Natural killer cell treated with Interleukin-12 subunit alpha and Interleukin-12 subunit beta and Interleukin-15 and Interleukin-18, amount 100 ng/mL, for 72 hours (primary cell): ENCODE results near the gene PPID. TPM values are rescaled to one million over a fixed set of nuclear protein-coding genes. Genes with fewer than 3 reads are reported as not detected.
A peak's percentile ranks its signal among the peaks of the same experiment; 100 is the strongest.
"Not testable (repeated sequence)": the region's sequence is repeated elsewhere in the genome, so short reads cannot be mapped to it uniquely, and the experiment has no call there.

Experiments used
- ATAC-seq, 2 donors: fragments of 150-1000 bp; cut with Tn5 transposase in 1 of 2; sonication (Bioruptor Pico), chemical (Tn5 transposase) in 1 of 2; 2 replicates each; pipeline ENCODE4 v1.10.0; 2021
- DNase-seq: peaks from one replicate; pipeline ENCODE4 v3.0.0; 2022; ENCODE audit warnings: low spot score
- H3K27ac Mint-ChIP-seq, 2 donors: 1 replicate in 1 of 2; 2 replicates in 1 of 2; pipeline ENCODE4 v1.8.0; 2022; ENCODE audit warnings: mixed read lengths in 2 of 2, mild to moderate bottlenecking in 1 of 2, moderate library complexity in 1 of 2
- H3K27me3 Mint-ChIP-seq, 2 donors: 1 replicate in 1 of 2; 2 replicates in 1 of 2; pipeline ENCODE4 v1.8.0; 2022; ENCODE audit warnings: mixed read lengths in 2 of 2
- H3K36me3 Mint-ChIP-seq: one replicate; pipeline ENCODE4 v1.8.0; 2022; ENCODE audit warnings: mixed read lengths
- H3K4me1 Mint-ChIP-seq, 2 donors: 1 replicate in 1 of 2; 2 replicates in 1 of 2; pipeline ENCODE4 v1.8.0; 2022; ENCODE audit warnings: low read depth in 2 of 2, mixed read lengths in 2 of 2, mild to moderate bottlenecking in 1 of 2
- H3K4me3 Mint-ChIP-seq: one replicate; pipeline ENCODE4 v1.8.0; 2022; ENCODE audit warnings: mixed read lengths
- H3K9me3 Mint-ChIP-seq: 2 replicates; pipeline ENCODE4 v1.8.0; 2022; ENCODE audit warnings: mixed read lengths
- total RNA-seq, 2 donors: library from RNA; stranded (reverse); gene quantifications; one replicate each; pipeline ENCODE4 v1.2.3, GENCODE V29; 2022

Gene PPID
- total RNA-seq, 2 donors from 2014 or later, result 32.8 to 55.6 TPM

- no peak overlapping the region for H3K27ac Mint-ChIP-seq
- H3K4me3 Mint-ChIP-seq, result no peak overlapping the region
These were observed 33.4 kb upstream of the PPID start for GRCh38 chr4:158756588-158756987.

GRCh38 chr4:158755819-158756218 is 32.6 kb upstream of the PPID start:
- H3K36me3 Mint-ChIP-seq, H3K4me1 Mint-ChIP-seq, ATAC-seq, H3K27ac Mint-ChIP-seq, H3K9me3 Mint-ChIP-seq, DNase-seq, H3K4me3 Mint-ChIP-seq: not testable (repeated sequence)
- peaks cover 16 to 24% of the 10 kb centered on the region in 2 donors for H3K27me3 Mint-ChIP-seq

More at GRCh38 chr4:158756588-158756987, 33.4 kb upstream of the PPID start:
- no peaks in the 10 kb centered on the region for H3K4me1 Mint-ChIP-seq
- no peak for ATAC-seq
- no peaks in the 10 kb centered on the region for H3K9me3 Mint-ChIP-seq
- H3K36me3 Mint-ChIP-seq, result no peaks in the 10 kb centered on the region
- no peak for DNase-seq
- peaks cover 16 to 18% of the 10 kb centered on the region in 2 donors for H3K27me3 Mint-ChIP-seq

GRCh38 chr4:158754385-158755180 is 31.4 kb upstream of the PPID start:
- Mint-ChIP-seq H3K27me3 (peaks cover 17 to 24% of the 10 kb centered on the region in 2 donors), H3K9me3 (no peaks in the 10 kb centered on the region), H3K4me1 (no peaks in the 10 kb centered on the region), H3K27ac (no peak overlapping the region), H3K4me3 (no peak overlapping the region), H3K36me3 (no peaks in the 10 kb centered on the region)
- ATAC-seq (no peak), DNase-seq (no peak)

- no peak for DNase-seq
- H3K4me3 Mint-ChIP-seq, result no peak overlapping the region
- no peaks in the 10 kb centered on the region for H3K4me1 Mint-ChIP-seq
- no peaks in the 10 kb centered on the region for H3K36me3 Mint-ChIP-seq
- no peaks in the 10 kb centered on the region for H3K9me3 Mint-ChIP-seq
- no peak for ATAC-seq
- no peak overlapping the region for H3K27ac Mint-ChIP-seq
- peaks cover 6 to 7% of the 10 kb centered on the region in 2 donors for H3K27me3 Mint-ChIP-seq
These were observed 27.2 kb upstream of the PPID start for GRCh38 chr4:158750379-158750778.

- H3K27ac Mint-ChIP-seq, H3K36me3 Mint-ChIP-seq, H3K27me3 Mint-ChIP-seq, ATAC-seq, H3K9me3 Mint-ChIP-seq, H3K4me1 Mint-ChIP-seq, DNase-seq, H3K4me3 Mint-ChIP-seq: not testable (repeated sequence)
These were observed 23.3 kb upstream of the PPID start for GRCh38 chr4:158746537-158746936.

- H3K27ac Mint-ChIP-seq, result no peak overlapping the region
- DNase-seq (no peak), ATAC-seq (no peak)
- H3K27me3 Mint-ChIP-seq, result peaks cover 6 to 9% of the 10 kb centered on the region in 2 donors
- no peaks in the 10 kb centered on the region for H3K9me3 Mint-ChIP-seq
- H3K36me3 Mint-ChIP-seq, result no peaks in the 10 kb centered on the region
- H3K4me1 Mint-ChIP-seq, result no peaks in the 10 kb centered on the region
- H3K4me3 Mint-ChIP-seq, result no peak overlapping the region
These were observed 18.3 kb upstream of the PPID start for GRCh38 chr4:158741326-158742021.

- Mint-ChIP-seq H3K4me3 (no peak overlapping the region), H3K36me3 (no peaks in the 10 kb centered on the region), H3K4me1 (no peaks in the 10 kb centered on the region), H3K9me3 (no peaks in the 10 kb centered on the region), H3K27me3 (peaks cover 6 to 9% of the 10 kb centered on the region in 2 donors), H3K27ac (no peak overlapping the region)
- no peak for DNase-seq
- ATAC-seq, result no peak
These were observed 16.4 kb upstream of the PPID start for GRCh38 chr4:158739600-158739999.

- no peak for DNase-seq
- no peak overlapping the region for H3K4me3 Mint-ChIP-seq
- ATAC-seq, result no peak
- H3K27ac Mint-ChIP-seq, result no peak overlapping the region
- peaks cover 6 to 9% of the 10 kb centered on the region in 2 donors for H3K27me3 Mint-ChIP-seq
- H3K4me1 Mint-ChIP-seq, result no peaks in the 10 kb centered on the region
- no peaks in the 10 kb centered on the region for H3K9me3 Mint-ChIP-seq
- no peaks in the 10 kb centered on the region for H3K36me3 Mint-ChIP-seq
These were observed 15.7 kb upstream of the PPID start for GRCh38 chr4:158738866-158739265.

- DNase-seq (no peak), ATAC-seq (peak; percentile 64 to 84)
- H3K27ac Mint-ChIP-seq, result peak overlapping the region; percentile 49 to 64
- peaks cover 3 to 21% of the 10 kb centered on the region in 2 donors for H3K4me1 Mint-ChIP-seq
- no peaks in the 10 kb centered on the region for H3K36me3 Mint-ChIP-seq
- H3K4me3 Mint-ChIP-seq, result no peak overlapping the region
- H3K9me3 Mint-ChIP-seq, result no peaks in the 10 kb centered on the region
- peaks cover 43 to 45% of the 10 kb centered on the region in 2 donors for H3K27me3 Mint-ChIP-seq
These were observed 6.7 kb upstream of the PPID start for GRCh38 chr4:158729716-158730559.

GRCh38 chr4:158728236-158728635 is 5.0 kb upstream of the PPID start:
- Mint-ChIP-seq H3K9me3 (no peaks in the 10 kb centered on the region), H3K4me1 (peaks cover 11 to 32% of the 10 kb centered on the region in 2 donors), H3K27me3 (peaks cover 43 to 45% of the 10 kb centered on the region in 2 donors), H3K36me3 (no peaks in the 10 kb centered on the region), H3K4me3 (peak overlapping the region; percentile 4), H3K27ac (peak overlapping the region; percentile 49 to 64)
- no peak for DNase-seq
- peak in 1 of 2 donors; percentile 28 for ATAC-seq

- DNase-seq, result no peak
- Mint-ChIP-seq H3K36me3 (peaks cover 9% of the 10 kb centered on the region), H3K4me3 (peak overlapping the region; percentile 31), H3K27ac (peak overlapping the region in 1 of 2 donors; percentile 35), H3K4me1 (peaks cover 18 to 41% of the 10 kb centered on the region in 2 donors), H3K9me3 (no peaks in the 10 kb centered on the region), H3K27me3 (peaks cover 32 to 35% of the 10 kb centered on the region in 2 donors)
- ATAC-seq, result no peak
These were observed 3.4 kb upstream of the PPID start for GRCh38 chr4:158726633-158727032.

GRCh38 chr4:158724637-158725036 is 1.4 kb upstream of the PPID start:
- Mint-ChIP-seq H3K9me3 (no peaks in the 10 kb centered on the region), H3K36me3 (peaks cover 19% of the 10 kb centered on the region), H3K27me3 (peaks cover 24% of the 10 kb centered on the region in 2 donors), H3K4me1 (peaks cover 24 to 47% of the 10 kb centered on the region in 2 donors), H3K4me3 (peak overlapping the region; percentile 99), H3K27ac (peak overlapping the region; percentile 99)
- no peak for DNase-seq
- ATAC-seq, result peak in 1 of 2 donors; percentile 50

GRCh38 chr4:158722291-158722916 is 792 bp downstream of the PPID start:
- ATAC-seq (no peak), DNase-seq (no peak)
- H3K9me3 Mint-ChIP-seq, result no peaks in the 10 kb centered on the region
- peaks cover 41% of the 10 kb centered on the region for H3K36me3 Mint-ChIP-seq
- peaks cover 30 to 57% of the 10 kb centered on the region in 2 donors for H3K4me1 Mint-ChIP-seq
- peaks cover 8 to 10% of the 10 kb centered on the region in 2 donors for H3K27me3 Mint-ChIP-seq
- H3K4me3 Mint-ChIP-seq, result peak overlapping the region; percentile 99
- H3K27ac Mint-ChIP-seq, result peak overlapping the region; percentile 99
